Activated gamma-delta T cell treated with Interleukin-2 at 50 U/mL for 16 hours (primary cell): ENCODE measurements around the gene ACKR2.

Experiments
- DNase-seq: peaks from one replicate; pipeline ENCODE4 v3.0.0-alpha.2; 2020

Gene ACKR2

GRCh38 chr3:42892807-42893206 lies 83.6 kb downstream of the ACKR2 start:
- no peak for DNase-seq

GRCh38 chr3:42894698-42895579 lies 85.7 kb downstream of the ACKR2 start:
- no peak for DNase-seq

GRCh38 chr3:42895580-42895868 lies 86.3 kb downstream of the ACKR2 start:
- DNase-seq = no peak

GRCh38 chr3:42898896-42899675 lies 89.8 kb downstream of the ACKR2 start:
- DNase-seq = no peak

GRCh38 chr3:42900226-42901072 lies 91.2 kb downstream of the ACKR2 start:
- no peak for DNase-seq

DNA sequence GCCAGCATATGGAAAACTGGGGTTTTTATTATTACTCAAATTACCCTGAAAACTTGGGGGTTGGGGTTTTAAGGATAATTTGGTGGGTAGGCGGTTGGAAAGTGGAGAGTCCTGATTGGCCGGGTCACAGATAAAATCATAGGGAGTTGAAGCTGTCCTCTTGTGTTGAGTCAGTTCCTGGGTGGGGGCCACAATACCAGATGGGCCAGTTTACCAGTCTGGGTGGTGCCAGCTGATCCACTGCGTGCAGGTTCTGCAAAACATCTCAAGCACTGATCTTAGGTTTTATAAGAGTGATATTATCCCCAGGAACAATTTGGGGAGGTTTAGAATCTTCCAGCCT lies 91.8 kb downstream of the ACKR2 start:
- no peak for DNase-seq

- DNase-seq = no peak
Observed at GRCh38 chr3:42902257-42902656, 93.0 kb downstream of the ACKR2 start.

GRCh38 chr3:42904076-42904475 lies 94.8 kb downstream of the ACKR2 start:
- DNase-seq = no peak

DNA sequence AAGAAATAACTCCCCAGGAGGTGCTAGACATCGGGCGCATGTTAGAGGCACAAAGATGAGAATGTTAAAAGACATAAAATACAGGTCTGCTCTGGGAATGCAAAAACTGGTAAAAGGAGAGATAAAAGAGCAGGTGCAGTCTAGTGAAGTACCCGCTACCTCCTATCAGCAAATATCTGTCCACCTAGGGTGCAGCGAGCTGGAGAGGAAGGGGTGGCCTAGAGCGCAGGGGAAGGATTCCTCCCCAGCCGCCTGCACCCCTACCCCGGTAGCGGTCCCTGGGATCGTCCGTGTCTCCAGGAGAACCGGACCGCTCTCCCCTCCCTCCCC lies 96.5 kb downstream of the ACKR2 start:
- DNase-seq = no peak

- DNase-seq = peak; percentile 27
Observed at GRCh38 chr3:42906070-42906847, 97.0 kb downstream of the ACKR2 start, which contains the start of gene ZNF662. ZNF662 (plus strand) TSS chr3:42906142; CDS start chr3:42908115, 1,973 bp downstream.

GRCh38 chr3:42906848-42907183 lies 97.6 kb downstream of the ACKR2 start:
- DNase-seq = no peak

DNA sequence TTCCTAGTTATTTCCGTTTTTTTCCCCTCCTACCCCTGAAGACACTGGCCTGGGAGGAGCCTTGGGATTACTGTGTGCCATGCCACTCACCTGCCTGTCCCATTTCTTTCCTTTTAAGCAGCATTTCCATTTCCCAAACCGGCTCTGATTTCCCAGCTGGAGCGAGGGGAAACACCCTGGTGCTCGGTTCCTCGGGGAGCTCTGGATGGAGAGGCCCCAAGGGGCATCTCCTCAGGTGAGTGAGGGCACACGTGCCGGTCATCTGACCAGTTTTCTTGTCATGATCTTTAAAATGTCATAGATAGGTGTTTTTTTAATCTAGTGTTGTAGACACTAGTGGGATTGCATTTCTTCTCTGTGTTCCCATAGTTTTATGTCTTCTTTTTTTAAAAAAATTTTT lies 99.4 kb downstream of the ACKR2 start:
- DNase-seq = no peak

GRCh38 chr3:42911551-42911950 lies 102.3 kb downstream of the ACKR2 start:
- no peak for DNase-seq

- no peak for DNase-seq
Observed at GRCh38 chr3:42914771-42915515, 105.7 kb downstream of the ACKR2 start.
